GM12878 (cell line): ENCODE data around the gene HMG20B. TPM values are rescaled to one million over a fixed set of nuclear protein-coding genes. Genes with fewer than 3 reads are reported as not detected.

Experiments used
- ATAC-seq: fragments of 200-7000 bp; cut with Tn5 transposase; 3 replicates; pipeline ENCODE4 v1.9.1; 2020; ENCODE audit warnings: mild to moderate bottlenecking, moderate library complexity
- BruUV-seq: library from RNA; stranded (reverse); fragments of 400-500 nt; replicated peaks from 2 replicates; lab custom pipeline; 2021; lab: Mats Ljungman, UMichigan
- CTCF ChIA-PET: fragments of 300-600 bp; sonication (Branson Sonifier 250); formaldehyde crosslinking; extraction: SDS; loops from one replicate; lab custom pipeline; 2021; ENCODE audit warnings: inconsistent platforms; lab: Yijun Ruan, JAX
- POLR2A ChIA-PET: fragments of 350-600 bp; formaldehyde crosslinking; extraction: SDS; loops from one replicate; lab custom pipeline; 2021; ENCODE audit warnings: inconsistent platforms; lab: Charles Lee
- RAD21 ChIA-PET: fragments of 300-600 bp; sonication (Branson Sonifier 250); formaldehyde crosslinking; loops from one replicate; lab custom pipeline; 2023; ENCODE audit warnings: antibody characterized with exemption; ENCODE audit not compliant: unreplicated experiment; lab: Charles Lee
- SMC1A ChIA-PET: fragments of 300-600 bp; sonication (Branson Sonifier 250); formaldehyde crosslinking; loops from one replicate; lab custom pipeline; 2023; ENCODE audit not compliant: unreplicated experiment, uncharacterized antibody; lab: Charles Lee
- DNase-seq: peaks from one replicate; pipeline ENCODE4 v3.0.0-alpha.2; 2011; ENCODE audit warnings: low read depth, low spot score
- FAIRE-seq: peaks from 3 replicates; lab custom pipeline; 2011; peaks lifted over from hg19 to GRCh38; lab: Jason Lieb, UNC
- H2AFZ ChIP-seq: 2 replicates; pipeline ENCODE4 v1.6.0; 2011; ENCODE audit warnings: low read depth, low read length, control low read depth; ENCODE audit not compliant: control insufficient read depth
- H3K27ac ChIP-seq: 2 replicates; pipeline ENCODE4 v1.5.1; 2011; ENCODE audit warnings: control low read depth; ENCODE audit not compliant: control insufficient read depth, insufficient read depth
- H3K27me3 ChIP-seq, 2 experiments: replicated peaks in 1 of 2; 2 replicates each; pipeline versions ENCODE4 v1.6.0 to v1.6.1; 2011; ENCODE audit warnings: low read length in 1 of 2; ENCODE audit not compliant: control insufficient read depth in 2 of 2, insufficient read depth in 2 of 2
- H3K36me3 ChIP-seq, 2 experiments: 2 replicates each; pipeline ENCODE4 v1.5.1; 2011; ENCODE audit warnings: low read length in 1 of 2; ENCODE audit not compliant: control insufficient read depth in 2 of 2, insufficient read depth in 2 of 2
- H3K4me1 ChIP-seq: 2 replicates; pipeline ENCODE4 v1.6.1; 2011; ENCODE audit warnings: mild to moderate bottlenecking, low read length, moderate library complexity, mixed read lengths; ENCODE audit not compliant: control insufficient read depth, insufficient read depth
- H3K4me2 ChIP-seq: 2 replicates; pipeline ENCODE4 v1.6.0; 2011; ENCODE audit warnings: control low read depth; ENCODE audit not compliant: control insufficient read depth, insufficient read depth
- H3K4me3 ChIP-seq: fragments of 200-600 bp; sonication (generic); 2 replicates; pipeline ENCODE4 v1.5.1; 2016
- H3K79me2 ChIP-seq: 2 replicates; pipeline ENCODE4 v1.6.0; 2011; ENCODE audit warnings: low read length; ENCODE audit not compliant: control insufficient read depth, insufficient read depth
- H3K9ac ChIP-seq: 2 replicates; pipeline ENCODE4 v1.8.0; 2011; ENCODE audit warnings: low read length, control low read depth, mixed read lengths; ENCODE audit not compliant: control insufficient read depth, insufficient read depth
- H3K9me3 ChIP-seq: replicated peaks from 3 replicates; pipeline ENCODE4 v1.5.1; 2011; ENCODE audit warnings: mild to moderate bottlenecking, low read length; ENCODE audit not compliant: control insufficient read depth, insufficient read depth
- H4K20me1 ChIP-seq: 2 replicates; pipeline ENCODE4 v1.6.0; 2011; ENCODE audit not compliant: control insufficient read depth, insufficient read depth
- ATF2 ChIP-seq: IDR thresholded peaks from 2 replicates; pipeline ENCODE4 v1.6.1; 2012; ENCODE audit warnings: low read length, inconsistent platforms
- ATF3 ChIP-seq: IDR thresholded peaks from 2 replicates; pipeline ENCODE4 v1.6.1; 2011; ENCODE audit warnings: low read depth, mild to moderate bottlenecking, low read length, moderate library complexity, borderline replicate concordance; ENCODE audit errors: extremely low read depth
- BRCA1 ChIP-seq: IDR thresholded peaks from 2 replicates; pipeline ENCODE4 v1.6.1; 2011; ENCODE audit warnings: low read depth, low read length, improper control_type of control experiment
- ESRRA ChIP-seq: IDR thresholded peaks from 2 replicates; pipeline ENCODE4 v1.6.1; 2012; ENCODE audit warnings: mild to moderate bottlenecking, low read length, improper control_type of control experiment
- MTA2 ChIP-seq: fragments of 450-650 bp; IDR thresholded peaks from 2 replicates; pipeline ENCODE4 v1.6.1; 2016; ENCODE audit warnings: low read depth, mild to moderate bottlenecking, moderate library complexity
- NKRF ChIP-seq: fragments of 450-650 bp; conservative IDR thresholded peaks from 2 replicates; pipeline ENCODE4 v1.6.1; 2017; ENCODE audit warnings: mild to moderate bottlenecking, moderate library complexity
- PAX5 ChIP-seq: IDR thresholded peaks from 2 replicates; pipeline ENCODE4 v1.6.1; 2011; ENCODE audit warnings: low read depth, low read length, borderline replicate concordance
- PBX3 ChIP-seq: IDR thresholded peaks from 2 replicates; pipeline ENCODE4 v1.6.1; 2011; ENCODE audit warnings: mild to moderate bottlenecking, low read depth, low read length, moderate library complexity; ENCODE audit not compliant: insufficient replicate concordance
- TARDBP ChIP-seq: IDR thresholded peaks from 2 replicates; pipeline ENCODE4 v1.6.1; 2016; ENCODE audit warnings: borderline replicate concordance
- WRNIP1 ChIP-seq: IDR thresholded peaks from 2 replicates; pipeline ENCODE4 v1.6.1; 2011; ENCODE audit warnings: low read depth, low read length, improper control_type of control experiment, borderline replicate concordance
- ZNF592 ChIP-seq: fragments of 450-650 bp; IDR thresholded peaks from 2 replicates; pipeline ENCODE4 v1.6.1; 2017; ENCODE audit warnings: mild to moderate bottlenecking, moderate library complexity
- WGBS: methylation state at CpG from one replicate; pipeline ENCODE4 v1.1.6; 2016; ENCODE audit warnings: low lambda C conversion rate; ENCODE audit not compliant: insufficient replicate concordance, insufficient coverage; ENCODE audit errors: missing lambda C conversion rate; 5-methylcytosine and 5-hydroxymethylcytosine counted together
- in situ Hi-C: fragments of 300-500 bp; cut with MboI; formaldehyde crosslinking; loops from 9 replicates; pipeline ENCODE4 v1.14.3; 2018; ENCODE audit warnings: mixed read lengths
- intact Hi-C: fragments of 100-400 bp; cut with micrococcal nuclease; formaldehyde crosslinking; loops from one replicate; pipeline ENCODE4 v1.14.2; 2022; ENCODE audit not compliant: unreplicated experiment
- polyA plus RNA-seq, 11 experiments: library from polyadenylated mRNA; depleted of rRNA in 4 of 11; unstranded in 6 of 11; stranded (reverse) in 5 of 11; fragments of >200 nt; fragmentation: Nextera tagmentation in 4 of 11; fragmentation: Illumina TruSeq in 1 of 11; extraction: Ambion mirVana in 4 of 11; extraction: Trizol in 1 of 11; gene quantifications; 1 replicate in 1 of 11; 2 replicates in 10 of 11; pipeline versions ENCODE4 v1.2.1 to v1.2.3, GENCODE V29; 2011 to 2016; ENCODE audit warnings: inconsistent platforms in 2 of 11, missing spikeins in 2 of 11, low read depth in 1 of 11
- total RNA-seq, 4 experiments: library from RNA; depleted of rRNA in 3 of 4; stranded (reverse); fragments of >200 nt in 3 of 4; fragmentation: Illumina TruSeq in 1 of 4; extraction: Trizol in 1 of 4; gene quantifications; 2 replicates each; pipeline versions ENCODE4 v1.2.1 to v1.2.3, GENCODE V29; 2013 to 2021

Gene HMG20B
- total and polyA plus RNA-seq, 10 of the 15 experiments (the other 5 are each of a cell fraction or from before 2014, with no cell fraction given): 0.37 to 92.7 (median 47.0) TPM

- no peak for TF ChIP-seq ZNF592
- TF ChIP-seq ATF3: no peak
- no peak for TF ChIP-seq TARDBP
Measured at GRCh38 chr19:3523361-3524077, 49.2 kb upstream of the HMG20B start (continued).

- no peak overlapping the region for H2AFZ ChIP-seq
- H3K79me2 ChIP-seq: peaks cover 2% of the 10 kb centered on the region
- ChIA-PET RAD21 (no interaction called here), POLR2A (no interaction called here), SMC1A (no interaction called here), CTCF (no interaction called here)
- H3K4me1 ChIP-seq: no peaks in the 10 kb centered on the region
- in situ Hi-C loops (no loop called here), intact Hi-C loops (no loop called here)
- no peak for FAIRE-seq
- no peak overlapping the region for H3K4me2 ChIP-seq
- H4K20me1 ChIP-seq: no peaks in the 10 kb centered on the region
- no peak overlapping the region for H3K27ac ChIP-seq
- BruUV-seq: no TSS peak
- H3K9ac ChIP-seq: no peak overlapping the region
- H3K4me3 ChIP-seq: no peak overlapping the region
- no peaks in the 10 kb centered on the region for H3K27me3 ChIP-seq
- DNase-seq: no peak
- no peaks in the 10 kb centered on the region for H3K9me3 ChIP-seq
- no peak for ATAC-seq
- H3K36me3 ChIP-seq: peaks cover 5 to 42% of the 10 kb centered on the region in 2 experiments; a peak in 3 of 4 replicates
- 84% methylated on average over 33 of the region's 33 CpGs for WGBS
- TF ChIP-seq WRNIP1 (no peak), BRCA1 (no peak), ATF2 (no peak), MTA2 (no peak), PAX5 (no peak), NKRF (no peak), PBX3 (no peak), ESRRA (no peak)
Measured at GRCh38 chr19:3524078-3524842, 48.5 kb upstream of the HMG20B start.
